Measurements from ENCODE around the gene UCP3. TPM values are rescaled to one million over a fixed set of nuclear protein-coding genes. Genes with fewer than 3 reads are reported as not detected.
A peak's percentile ranks its signal among the peaks of the same experiment; 100 is the strongest.

The UCP3 gene
- total RNA-seq, 1 donor from 2014 or later = 0.82 TPM

DNA sequence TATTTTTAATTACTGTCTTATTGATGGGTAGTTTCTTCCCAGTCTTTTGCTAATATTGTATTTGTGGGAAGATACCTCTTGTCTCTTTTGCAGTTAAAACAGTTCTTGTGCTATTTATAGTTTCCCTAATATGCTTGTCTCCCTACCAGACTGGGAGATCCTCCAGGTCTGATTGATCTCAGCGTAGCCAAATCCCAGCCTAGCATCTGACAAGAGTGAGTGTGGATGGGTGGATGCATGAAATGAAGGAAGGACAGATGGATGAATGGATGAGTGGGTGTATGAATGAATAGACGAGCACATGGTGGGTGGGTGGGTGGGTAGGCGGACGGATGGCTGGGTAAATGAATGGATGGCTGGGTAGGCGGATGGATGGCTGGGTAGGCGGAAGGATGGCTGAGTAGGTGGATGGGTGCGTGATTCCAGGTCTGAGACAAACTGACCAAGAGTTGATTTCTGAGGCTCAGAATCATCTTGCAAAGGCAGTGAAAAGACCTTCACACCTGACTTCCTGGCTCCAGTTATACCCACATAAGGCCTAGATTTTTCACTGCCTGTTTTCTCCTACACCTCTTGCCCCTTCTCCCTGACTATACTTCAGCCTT lies 46.7 kb downstream of the UCP3 start:
- FAIRE-seq (no peak), DNase-seq (ENCODE audit: low spot score in 2 of 2) (no peak)

DNA sequence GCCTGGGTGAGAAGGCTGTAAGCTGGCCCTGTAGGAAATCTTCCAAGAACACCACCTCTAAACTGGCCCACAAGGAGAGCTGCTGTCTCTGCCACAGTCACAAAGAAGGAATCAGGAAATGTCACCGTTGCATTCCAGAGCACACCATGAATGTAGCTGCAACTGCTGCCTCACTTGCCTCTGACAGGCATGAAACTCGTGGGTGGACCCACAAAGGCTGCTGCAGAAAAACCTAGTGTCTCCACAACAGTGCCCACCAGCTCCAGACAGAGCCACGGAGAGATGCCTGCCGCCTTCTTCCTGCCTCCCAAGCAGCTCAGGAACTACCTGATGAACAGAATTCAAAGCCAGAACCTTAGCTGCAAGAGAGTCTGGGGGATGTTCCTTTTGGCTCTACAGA lies 47.6 kb downstream of the UCP3 start:
- no peak for DNase-seq (ENCODE audit: low spot score in 2 of 2)
- FAIRE-seq = no peak

GRCh38 chr11:73958521-73959141 lies 50.3 kb downstream of the UCP3 start:
- FAIRE-seq (no peak), DNase-seq (ENCODE audit: low spot score in 2 of 2) (no peak)

- FAIRE-seq = no peak
Measured at GRCh38 chr11:73957654-73958361, 51.1 kb downstream of the UCP3 start.

GRCh38 chr11:73956876-73957653 lies 51.8 kb downstream of the UCP3 start:
- DNase-seq (ENCODE audit: low spot score in 2 of 2) (no peak), FAIRE-seq (no peak)

More at GRCh38 chr11:73957654-73958361, 51.1 kb downstream of the UCP3 start:
- no peak for DNase-seq (ENCODE audit: low spot score in 2 of 2)

DNA sequence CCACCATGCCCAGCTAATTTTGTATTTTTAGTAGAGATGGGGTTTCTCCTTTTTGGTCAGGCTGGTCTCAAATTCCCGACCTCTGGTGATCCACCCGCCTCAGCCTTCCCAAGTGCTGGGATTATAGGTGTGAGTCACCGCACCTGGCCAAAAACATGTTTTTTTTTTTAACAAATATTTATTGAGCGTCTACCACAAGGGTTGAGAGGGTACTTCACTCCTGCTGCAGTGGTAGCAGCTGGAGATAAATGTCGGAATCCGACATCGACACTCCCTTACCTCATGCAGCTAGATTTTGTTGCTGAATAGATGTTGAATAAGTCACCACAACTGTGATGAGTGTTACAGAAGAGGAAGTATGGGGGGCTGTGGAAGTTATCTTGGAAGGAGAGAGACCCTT lies 57.1 kb downstream of the UCP3 start:
- FAIRE-seq = no peak
- no peak for DNase-seq (ENCODE audit: low spot score in 2 of 2)

DNA sequence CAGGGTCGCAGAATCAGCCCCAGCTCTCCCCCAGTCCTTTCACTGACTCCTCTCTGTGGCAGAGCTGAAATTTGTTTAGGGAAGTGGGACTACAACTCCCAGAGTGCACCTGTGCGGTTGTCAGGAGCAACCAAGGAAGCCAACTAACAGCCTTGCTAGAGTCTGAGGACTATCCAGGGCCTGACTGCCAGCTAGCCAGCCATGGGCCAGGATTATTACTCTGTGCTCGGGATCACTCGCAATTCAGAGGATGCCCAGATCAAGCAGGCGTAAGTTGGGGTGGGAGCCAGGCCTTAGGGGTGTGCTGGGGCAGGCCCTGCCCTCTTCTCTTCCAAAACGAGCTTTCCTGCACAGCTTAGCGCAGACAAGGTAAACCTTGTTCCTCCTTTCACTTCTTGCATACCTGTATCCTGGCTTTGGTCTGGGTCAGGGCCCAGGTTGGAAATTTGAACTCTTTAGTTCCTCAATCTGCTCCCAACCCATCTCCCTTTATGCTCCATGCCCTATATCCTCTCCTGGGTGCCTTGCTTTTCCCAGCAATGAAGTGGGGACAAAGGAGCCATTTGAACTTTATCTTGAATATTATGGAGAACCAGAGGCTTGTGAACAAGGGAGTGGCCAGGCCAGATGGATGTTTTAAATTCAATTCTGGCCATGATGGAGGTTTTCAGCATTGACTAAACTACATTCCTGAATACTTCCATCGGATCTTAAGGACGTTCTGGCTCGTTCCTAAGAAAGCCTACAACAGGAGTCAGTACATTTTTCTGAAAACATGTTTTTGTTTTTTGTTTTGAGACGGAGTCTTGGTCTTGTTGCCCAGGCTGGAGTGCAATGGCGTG lies 57.8 kb downstream of the UCP3 start, which contains the start of gene DNAJB13:
Gene DNAJB13 (plus strand): TSS at position 158 of the 842 bp plus-strand sequence. CDS start 44 bp downstream, at position 202.
- peak; percentile 19 to 48 for DNase-seq (ENCODE audit: low spot score in 2 of 2)
- FAIRE-seq = no peak

Other genes starting within 250 kb of the UCP3 start
- gene RAB6A, start 248.0 kb downstream of the UCP3 start, total RNA-seq = 390 TPM
- gene MRPL48, start 221.2 kb downstream of the UCP3 start, total RNA-seq = 29.8 TPM
- 29.8 TPM for gene COA4, start 132.2 kb downstream of the UCP3 start, total RNA-seq
- gene PAAF1, start 132.1 kb downstream of the UCP3 start, total RNA-seq = 7.3 TPM
- not detected for gene DNAJB13, start 58.1 kb downstream of the UCP3 start, total RNA-seq
- gene UCP2, start 26.2 kb downstream of the UCP3 start, total RNA-seq = 1.6 TPM
- gene C2CD3, start 161.9 kb upstream of the UCP3 start, total RNA-seq = 11.8 TPM
- gene PPME1, start 162.2 kb upstream of the UCP3 start, total RNA-seq = 45.7 TPM